A673 (cell line): ENCODE measurements around the gene ZNF280D. TPM values are rescaled to one million over a fixed set of nuclear protein-coding genes. Genes with fewer than 3 reads are reported as not detected.

Source experiments
- BruUV-seq: library from RNA; stranded (reverse); fragments of 400-500 nt; replicated peaks from 2 replicates; lab custom pipeline; 2021; lab: Mats Ljungman, UMichigan
- CTCF ChIA-PET: fragments of 300-600 bp; sonication (Branson Sonifier 250); formaldehyde crosslinking; loops from one replicate; lab custom pipeline; 2022; ENCODE audit warnings: antibody characterized with exemption; lab: Charles Lee
- POLR2A ChIA-PET: fragments of 300-600 bp; sonication (Branson Sonifier 250); formaldehyde crosslinking; loops from one replicate; lab custom pipeline; 2022; ENCODE audit warnings: antibody characterized with exemption; ENCODE audit not compliant: low non-redundant PET; lab: Charles Lee
- DNase-seq: peaks from one replicate; pipeline ENCODE4 v3.0.0-alpha.2; 2015; ENCODE audit warnings: low spot score
- H3K27ac ChIP-seq: fragments of 200-600 bp; sonication (generic); 2 replicates; pipeline ENCODE4 v1.5.1; 2016; ENCODE audit warnings: mixed run types, low read depth, mild to moderate bottlenecking, mixed read lengths, antibody characterized with exemption, low read length; ENCODE audit not compliant: poor library complexity, severe bottlenecking
- H3K27me3 ChIP-seq: fragments of 200-600 bp; sonication (generic); replicated peaks from 2 replicates; pipeline ENCODE4 v1.6.1; 2017; ENCODE audit warnings: mixed run types, low read depth, mild to moderate bottlenecking, mixed read lengths, antibody characterized with exemption, low read length; ENCODE audit not compliant: insufficient read depth, poor library complexity
- H3K36me3 ChIP-seq: fragments of 200-600 bp; sonication (generic); 2 replicates; pipeline ENCODE4 v1.6.1; 2016; ENCODE audit warnings: mixed run types, mild to moderate bottlenecking, mixed read lengths, antibody characterized with exemption, low read length; ENCODE audit not compliant: insufficient read depth, poor library complexity, severe bottlenecking
- H3K4me1 ChIP-seq: fragments of 200-600 bp; sonication (generic); 2 replicates; pipeline ENCODE4 v1.6.1; 2017; ENCODE audit warnings: mixed run types, mild to moderate bottlenecking, mixed read lengths, antibody characterized with exemption, low read length; ENCODE audit not compliant: insufficient read depth, poor library complexity, severe bottlenecking
- H3K4me3 ChIP-seq: fragments of 200-600 bp; sonication (generic); 2 replicates; pipeline ENCODE4 v1.5.1; 2016; ENCODE audit warnings: low read depth, mixed run types, mild to moderate bottlenecking, mixed read lengths, low read length; ENCODE audit not compliant: poor library complexity, severe bottlenecking
- H3K9me3 ChIP-seq: fragments of 200-600 bp; sonication (generic); 2 replicates; pipeline ENCODE4 v1.6.1; 2016; ENCODE audit warnings: mixed run types, low read depth, mild to moderate bottlenecking, mixed read lengths, antibody characterized with exemption, low read length; ENCODE audit not compliant: poor library complexity, severe bottlenecking
- EZH2 ChIP-seq: fragments of 200-600 bp; sonication (generic); IDR thresholded peaks from 2 replicates; pipeline ENCODE4 v1.6.1; 2017; ENCODE audit warnings: borderline replicate concordance, low read depth, mild to moderate bottlenecking, mixed read lengths, antibody characterized with exemption, low read length; ENCODE audit not compliant: poor library complexity, severe bottlenecking
- intact Hi-C: fragments of 100-400 bp; cut with micrococcal nuclease; formaldehyde crosslinking; loops from one replicate; pipeline ENCODE4 v1.10.0; 2022; ENCODE audit not compliant: unreplicated experiment
- total RNA-seq: library from RNA; stranded (reverse); gene quantifications from 2 replicates; pipeline ENCODE4 v1.2.3, GENCODE V29; 2021
- TF ChIP-seq, protein P1 (sequence below): fragments of 300-800, 200-600 bp; sonication (generic); conservative IDR thresholded peaks from 2 replicates; pipeline ENCODE4 v1.5.1; 2017; ENCODE audit warnings: low read depth, mild to moderate bottlenecking, antibody characterized with exemption, low read length, moderate library complexity, mixed read lengths

ZNF280D gene
- total RNA-seq, 1 experiment from 2014 or later: 44.1 TPM

- no peak for TF ChIP-seq EZH2
- TF ChIP-seq, protein P1, sequence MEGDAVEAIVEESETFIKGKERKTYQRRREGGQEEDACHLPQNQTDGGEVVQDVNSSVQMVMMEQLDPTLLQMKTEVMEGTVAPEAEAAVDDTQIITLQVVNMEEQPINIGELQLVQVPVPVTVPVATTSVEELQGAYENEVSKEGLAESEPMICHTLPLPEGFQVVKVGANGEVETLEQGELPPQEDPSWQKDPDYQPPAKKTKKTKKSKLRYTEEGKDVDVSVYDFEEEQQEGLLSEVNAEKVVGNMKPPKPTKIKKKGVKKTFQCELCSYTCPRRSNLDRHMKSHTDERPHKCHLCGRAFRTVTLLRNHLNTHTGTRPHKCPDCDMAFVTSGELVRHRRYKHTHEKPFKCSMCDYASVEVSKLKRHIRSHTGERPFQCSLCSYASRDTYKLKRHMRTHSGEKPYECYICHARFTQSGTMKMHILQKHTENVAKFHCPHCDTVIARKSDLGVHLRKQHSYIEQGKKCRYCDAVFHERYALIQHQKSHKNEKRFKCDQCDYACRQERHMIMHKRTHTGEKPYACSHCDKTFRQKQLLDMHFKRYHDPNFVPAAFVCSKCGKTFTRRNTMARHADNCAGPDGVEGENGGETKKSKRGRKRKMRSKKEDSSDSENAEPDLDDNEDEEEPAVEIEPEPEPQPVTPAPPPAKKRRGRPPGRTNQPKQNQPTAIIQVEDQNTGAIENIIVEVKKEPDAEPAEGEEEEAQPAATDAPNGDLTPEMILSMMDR: no peak
- intact Hi-C loops: no loop called here
Observed at GRCh38 chr15:56760186-56760585, 26.9 kb upstream of the ZNF280D start.

DNA sequence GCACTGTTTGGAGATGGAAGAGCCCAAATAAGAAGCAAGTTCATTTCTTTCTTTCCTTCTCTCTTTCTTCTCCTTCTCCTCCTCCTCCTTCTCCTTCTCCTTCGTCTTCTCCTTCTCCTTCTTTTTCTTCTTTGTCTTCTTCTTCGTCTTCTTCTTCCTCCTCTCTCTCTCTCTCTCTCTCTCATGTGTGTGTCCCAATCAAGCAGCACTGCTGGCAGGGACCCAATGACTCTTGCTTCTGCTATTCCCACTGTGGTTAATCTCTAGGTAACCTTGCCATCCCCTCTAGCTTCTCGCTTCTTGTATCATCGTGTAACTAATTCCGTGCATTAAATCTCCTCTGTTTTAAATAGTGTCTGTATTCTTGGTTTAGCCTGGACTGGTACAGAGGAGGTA lies 26.1 kb upstream of the ZNF280D start:
- Histone ChIP-seq H3K4me3 (no peak overlapping the region), H3K27me3 (no peaks in the 10 kb centered on the region), H3K27ac (no peak overlapping the region), H3K36me3 (no peaks in the 10 kb centered on the region), H3K4me1 (peaks cover 35% of the 10 kb centered on the region), H3K9me3 (no peaks in the 10 kb centered on the region)
- TF ChIP-seq, protein P1: no peak
- no peak for TF ChIP-seq EZH2
- POLR2A ChIA-PET: no interaction called here
- intact Hi-C loops: no loop called here
- BruUV-seq: no TSS peak
- CTCF ChIA-PET: no interaction called here
- peak; percentile 20 for DNase-seq

More at GRCh38 chr15:56760186-56760585, 26.9 kb upstream of the ZNF280D start:
- CTCF ChIA-PET: no interaction called here
- H3K36me3 ChIP-seq: no peaks in the 10 kb centered on the region
- peak; percentile 24 for DNase-seq
- no peaks in the 10 kb centered on the region for H3K9me3 ChIP-seq
- BruUV-seq: no TSS peak
- POLR2A ChIA-PET: no interaction called here
- no peak overlapping the region for H3K27ac ChIP-seq
- H3K27me3 ChIP-seq: no peaks in the 10 kb centered on the region
- H3K4me3 ChIP-seq: no peak overlapping the region
- H3K4me1 ChIP-seq: peaks cover 38% of the 10 kb centered on the region

- no peaks in the 10 kb centered on the region for H3K9me3 ChIP-seq
- no peaks in the 10 kb centered on the region for H3K36me3 ChIP-seq
- POLR2A ChIA-PET: no interaction called here
- H3K27me3 ChIP-seq: no peaks in the 10 kb centered on the region
- H3K4me3 ChIP-seq: no peak overlapping the region
- intact Hi-C loops: no loop called here
- TF ChIP-seq, protein P1: no peak
- no peak for TF ChIP-seq EZH2
- H3K27ac ChIP-seq: no peak overlapping the region
- H3K4me1 ChIP-seq: peaks cover 29% of the 10 kb centered on the region
- CTCF ChIA-PET: no interaction called here
- BruUV-seq: no TSS peak
- DNase-seq: peak; percentile 27
Observed at GRCh38 chr15:56758770-56759449, 25.6 kb upstream of the ZNF280D start.
